Stimulated activated CD8-positive, alpha-beta memory T cell treated with anti-CD3 and anti-CD28 coated beads, Interleukin-12 subunit alpha, Interleukin-12 subunit beta, amount 100 ng/mL, for 24 hours (primary cell): Measurements from ENCODE around the gene ZBTB25.
"Not testable (repeated sequence)": the region's sequence is repeated elsewhere in the genome, so short reads cannot be mapped to it uniquely, and the experiment has no call there.

ENCODE experiments used
- DNase-seq: peaks from one replicate; pipeline ENCODE4 v3.0.0-alpha.2; 2020; ENCODE audit errors: extremely low read depth

The ZBTB25 gene

GRCh38 chr14:64503434-64504309 lies at the start of gene ZBTB25:
Gene ZBTB25 (minus strand): TSS chr14:64503838. CDS start chr14:64490533, 13,305 bp downstream.
- DNase-seq, result peak; percentile 87

GRCh38 chr14:64550621-64551333 lies 47.1 kb upstream of the ZBTB25 start:
- no peak for DNase-seq

GRCh38 chr14:64549791-64550620 lies 46.4 kb upstream of the ZBTB25 start, which contains the start of gene PPP1R36:
Gene PPP1R36 (plus strand): TSS chr14:64549961. CDS start chr14:64549998, 37 bp downstream.
- DNase-seq, result no peak

GRCh38 chr14:64549016-64549415 lies 45.4 kb upstream of the ZBTB25 start:
- no peak for DNase-seq

- DNase-seq, result no peak
These were observed 41.1 kb upstream of the ZBTB25 start for GRCh38 chr14:64544607-64545312.

GRCh38 chr14:64542836-64543201 lies 39.2 kb upstream of the ZBTB25 start:
- no peak for DNase-seq

- no peak for DNase-seq
These were observed 38.6 kb upstream of the ZBTB25 start for GRCh38 chr14:64541972-64542835.

- DNase-seq, result no peak
These were observed 37.8 kb upstream of the ZBTB25 start for GRCh38 chr14:64541261-64541971.

- peak; percentile 82 for DNase-seq
These were observed 36.9 kb upstream of the ZBTB25 start, which contains the start of gene HSPA2 for GRCh38 chr14:64540208-64541202. Gene HSPA2 (plus strand): TSS chr14:64540741. CDS start chr14:64540850, 109 bp downstream.

- DNase-seq, result no peak
These were observed 33.0 kb upstream of the ZBTB25 start for GRCh38 chr14:64536488-64537245.

- DNase-seq, result no peak
These were observed 27.9 kb upstream of the ZBTB25 start for GRCh38 chr14:64531567-64531966.

GRCh38 chr14:64525354-64525753 lies 21.7 kb upstream of the ZBTB25 start:
- no peak for DNase-seq

- DNase-seq, result no peak
These were observed 19.1 kb upstream of the ZBTB25 start for GRCh38 chr14:64522591-64523355.

- no peak for DNase-seq
These were observed 17.1 kb upstream of the ZBTB25 start for GRCh38 chr14:64520699-64521098.

- DNase-seq, result no peak
These were observed 14.6 kb upstream of the ZBTB25 start for GRCh38 chr14:64518229-64518628.

GRCh38 chr14:64517667-64518066 lies 14.0 kb upstream of the ZBTB25 start:
- DNase-seq, result not testable (repeated sequence)

- DNase-seq, result no peak
These were observed 13.3 kb upstream of the ZBTB25 start for GRCh38 chr14:64516969-64517368.
